AG04450 (cell line): ENCODE data around the gene NXT1. TPM values are rescaled to one million over a fixed set of nuclear protein-coding genes. Genes with fewer than 3 reads are reported as not detected.

Experiments
- CTCF ChIA-PET: fragments of 300-600, 350-600 bp; formaldehyde crosslinking; extraction: SDS; loops from one replicate; lab custom pipeline; 2022; ENCODE audit warnings: antibody characterized with exemption, inconsistent platforms; lab: Charles Lee
- POLR2A ChIA-PET: fragments of 350-600 bp; formaldehyde crosslinking; extraction: SDS; loops from one replicate; lab custom pipeline; 2021; ENCODE audit warnings: antibody characterized with exemption, inconsistent platforms; lab: Yijun Ruan, JAX
- DNase-seq: peaks from one replicate; pipeline ENCODE4 v3.0.0-alpha.2; 2011; ENCODE audit warnings: low read depth, low spot score
- H3K27ac ChIP-seq: one replicate; pipeline ENCODE4 v1.5.1; 2012; ENCODE audit warnings: low read depth, low read length, control low read depth
- H3K27me3 ChIP-seq: one replicate; pipeline ENCODE4 v1.6.0; 2012; ENCODE audit warnings: low read length; ENCODE audit not compliant: control insufficient read depth, insufficient read depth
- H3K4me3 ChIP-seq: 2 replicates; pipeline ENCODE4 v1.5.1; 2011; ENCODE audit warnings: mild to moderate bottlenecking, low read depth, low read length, control low read depth
- H3K9me3 ChIP-seq: 2 replicates; pipeline ENCODE4 v1.5.1; 2012; ENCODE audit warnings: low read length; ENCODE audit not compliant: control insufficient read depth, insufficient read depth
- polyA plus RNA-seq: library from polyadenylated mRNA; depleted of rRNA; stranded (reverse); fragments of >200 nt; gene quantifications from 2 replicates; pipeline ENCODE4 v1.2.3, GENCODE V29; 2011
- TF ChIP-seq, protein P1 (sequence below): IDR thresholded peaks from 2 replicates; pipeline ENCODE4 v1.5.1; 2011; ENCODE audit warnings: low read depth, low read length, control low read depth, inconsistent platforms

Gene NXT1
- polyA plus RNA-seq, 1 experiment: 17.9 TPM

DNA sequence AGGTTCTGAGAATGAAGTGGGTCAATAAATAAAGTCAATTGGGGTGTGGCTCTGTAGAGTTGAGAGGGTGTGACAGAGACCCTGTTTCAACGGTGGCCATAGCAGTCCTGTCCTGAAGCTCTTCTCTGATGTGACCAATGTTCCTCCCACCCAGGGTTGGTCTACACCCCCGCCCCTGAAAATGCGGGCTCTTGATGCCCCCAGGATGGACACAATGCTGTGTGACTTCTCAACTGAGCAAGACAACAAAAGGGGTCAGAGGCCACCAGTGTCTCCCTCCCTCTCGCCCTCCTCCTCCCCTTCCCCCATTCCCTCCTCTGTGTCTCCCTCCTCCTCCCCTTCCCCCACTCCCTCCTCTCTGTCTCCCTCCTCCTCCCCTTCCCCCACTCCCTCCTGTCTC lies 41.7 kb upstream of the NXT1 start:
- no peak overlapping the region for H3K4me3 ChIP-seq
- CTCF ChIA-PET: no interaction called here

DNA sequence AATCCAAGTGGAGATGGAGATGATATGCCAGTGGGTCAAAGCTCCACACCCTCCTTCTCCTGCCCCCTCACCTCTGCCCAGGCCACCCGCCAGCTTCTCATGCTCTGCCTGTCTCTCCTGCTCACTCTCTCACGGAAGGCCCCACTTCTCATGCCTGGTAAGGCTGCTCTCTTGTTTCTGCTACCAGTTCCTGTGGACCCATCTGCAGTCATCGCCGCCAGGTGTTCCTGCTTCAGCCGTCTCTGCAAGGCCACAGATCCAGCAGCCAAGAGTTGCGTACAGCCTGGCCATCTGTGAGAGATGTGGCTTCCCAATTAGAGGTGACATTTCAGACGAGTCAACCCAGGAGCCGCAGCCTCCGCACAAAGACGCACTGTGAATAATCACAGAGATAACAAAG lies 40.8 kb upstream of the NXT1 start:
- Histone ChIP-seq H3K27me3 (peaks cover 7% of the 10 kb centered on the region), H3K9me3 (no peaks in the 10 kb centered on the region), H3K27ac (no peak overlapping the region), H3K4me3 (no peak overlapping the region)
- TF ChIP-seq, protein P1, sequence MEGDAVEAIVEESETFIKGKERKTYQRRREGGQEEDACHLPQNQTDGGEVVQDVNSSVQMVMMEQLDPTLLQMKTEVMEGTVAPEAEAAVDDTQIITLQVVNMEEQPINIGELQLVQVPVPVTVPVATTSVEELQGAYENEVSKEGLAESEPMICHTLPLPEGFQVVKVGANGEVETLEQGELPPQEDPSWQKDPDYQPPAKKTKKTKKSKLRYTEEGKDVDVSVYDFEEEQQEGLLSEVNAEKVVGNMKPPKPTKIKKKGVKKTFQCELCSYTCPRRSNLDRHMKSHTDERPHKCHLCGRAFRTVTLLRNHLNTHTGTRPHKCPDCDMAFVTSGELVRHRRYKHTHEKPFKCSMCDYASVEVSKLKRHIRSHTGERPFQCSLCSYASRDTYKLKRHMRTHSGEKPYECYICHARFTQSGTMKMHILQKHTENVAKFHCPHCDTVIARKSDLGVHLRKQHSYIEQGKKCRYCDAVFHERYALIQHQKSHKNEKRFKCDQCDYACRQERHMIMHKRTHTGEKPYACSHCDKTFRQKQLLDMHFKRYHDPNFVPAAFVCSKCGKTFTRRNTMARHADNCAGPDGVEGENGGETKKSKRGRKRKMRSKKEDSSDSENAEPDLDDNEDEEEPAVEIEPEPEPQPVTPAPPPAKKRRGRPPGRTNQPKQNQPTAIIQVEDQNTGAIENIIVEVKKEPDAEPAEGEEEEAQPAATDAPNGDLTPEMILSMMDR: no peak
- ChIA-PET POLR2A (no interaction called here), CTCF (no interaction called here)
- no peak for DNase-seq

More for the DNA sequence above, 41.7 kb upstream of the NXT1 start:
- POLR2A ChIA-PET: no interaction called here
- TF ChIP-seq, protein P1: no peak
- no peak overlapping the region for H3K27ac ChIP-seq
- no peak for DNase-seq
- H3K27me3 ChIP-seq: peaks cover 5% of the 10 kb centered on the region
- no peaks in the 10 kb centered on the region for H3K9me3 ChIP-seq

DNA sequence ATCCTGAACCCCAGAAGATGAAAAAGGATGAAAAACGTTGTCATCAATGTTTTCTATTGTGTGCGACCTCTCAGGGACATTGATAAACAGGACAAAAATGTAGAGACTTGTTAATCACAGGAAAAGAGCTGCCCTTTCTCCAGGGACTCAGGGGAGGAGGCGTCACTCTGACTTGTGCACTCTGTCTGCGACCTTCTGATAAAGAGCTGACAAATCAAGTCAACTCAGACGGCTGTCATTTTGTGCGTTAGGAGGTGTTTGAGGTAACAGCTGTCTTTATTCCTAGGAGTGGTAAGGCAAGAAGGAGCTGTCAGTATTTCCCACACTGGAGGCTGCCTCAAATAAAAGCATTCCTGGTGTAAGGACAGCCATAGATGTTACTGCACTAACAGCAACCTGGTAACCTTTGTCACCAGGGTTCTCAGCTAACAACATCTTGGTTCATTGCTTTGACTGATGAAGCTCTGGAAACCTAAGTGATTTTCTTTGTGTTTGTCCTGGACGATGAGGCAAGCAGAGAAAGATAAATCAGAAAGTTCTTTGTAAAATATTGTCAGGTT lies 38.6 kb upstream of the NXT1 start:
- Histone ChIP-seq H3K4me3 (no peak overlapping the region), H3K27me3 (peaks cover 12% of the 10 kb centered on the region), H3K27ac (no peak overlapping the region), H3K9me3 (no peaks in the 10 kb centered on the region)
- TF ChIP-seq, protein P1: no peak
- ChIA-PET POLR2A (no interaction called here), CTCF (no interaction called here)
- no peak for DNase-seq

DNA sequence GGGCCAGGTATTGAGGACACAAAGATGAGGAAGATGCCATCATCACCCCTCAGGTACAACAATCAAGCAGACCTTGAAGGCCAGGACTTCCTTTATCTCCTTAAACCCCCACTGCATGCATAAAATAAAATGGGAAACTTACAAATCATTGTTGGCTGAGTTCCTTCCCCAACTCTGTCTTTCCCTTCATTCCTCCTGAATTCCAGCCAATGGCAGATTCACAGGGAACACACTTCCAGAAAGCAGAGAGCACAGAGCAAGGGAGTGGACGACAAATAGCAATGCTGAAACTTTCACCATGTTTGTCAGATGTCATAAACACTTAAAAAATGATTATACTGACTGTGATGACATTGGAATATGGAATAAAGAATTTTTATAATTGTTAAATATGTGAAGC lies 37.3 kb upstream of the NXT1 start:
- POLR2A ChIA-PET: no interaction called here
- H3K27ac ChIP-seq: no peak overlapping the region
- no peaks in the 10 kb centered on the region for H3K9me3 ChIP-seq
- no peak overlapping the region for H3K4me3 ChIP-seq
- CTCF ChIA-PET: interaction anchor here (1.0 kb wide), 1 partner anchor 37 kb away, joined by 4 read pairs; no protein-coding TSS in a partner anchor
- TF ChIP-seq, protein P1: no peak
- no peak for DNase-seq
- H3K27me3 ChIP-seq: peaks cover 12% of the 10 kb centered on the region

DNA sequence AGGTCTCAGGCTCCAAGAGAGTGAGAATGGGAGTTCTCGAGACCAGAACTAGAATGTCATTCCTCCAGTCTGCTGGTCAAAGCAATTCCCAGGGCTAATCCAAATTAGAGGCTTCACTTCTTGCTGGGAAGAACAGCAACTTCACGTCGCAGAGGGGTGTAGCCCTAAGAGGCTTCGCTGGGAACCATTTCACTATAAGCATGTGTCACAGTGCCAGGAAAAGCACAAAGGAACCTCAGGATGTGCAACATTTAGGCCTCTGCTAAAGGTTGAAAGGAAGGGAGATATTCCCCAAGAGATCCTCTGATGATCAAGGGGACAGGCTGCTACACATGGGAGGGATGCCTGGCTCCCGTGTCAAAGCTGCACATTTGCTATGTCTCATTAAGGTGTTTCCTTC lies 35.9 kb upstream of the NXT1 start:
- no peak overlapping the region for H3K4me3 ChIP-seq

More for the DNA sequence above, 35.9 kb upstream of the NXT1 start:
- no peak for DNase-seq
- Histone ChIP-seq H3K27me3 (peaks cover 17% of the 10 kb centered on the region), H3K9me3 (no peaks in the 10 kb centered on the region), H3K27ac (no peak overlapping the region)
- ChIA-PET CTCF (no interaction called here), POLR2A (no interaction called here)
- TF ChIP-seq, protein P1: no peak
